SK-N-MC (cell line): ENCODE results near the gene ADARB1.

Experiments used
- EZH2 ChIP-seq: fragments of 200-600 bp; sonication (generic); IDR thresholded peaks from one replicate; pipeline ENCODE4 v1.6.1; 2017; ENCODE audit warnings: antibody characterized with exemption
- FOXP2 ChIP-seq: optimal IDR thresholded peaks from 2 replicates; pipeline ENCODE3; 2011; ENCODE audit warnings: mild to moderate bottlenecking, moderate library complexity; ENCODE audit not compliant: insufficient read depth; ENCODE audit errors: extremely low read length, control extremely low read depth
- POLR2AphosphoS5 ChIP-seq: IDR thresholded peaks from 2 replicates; pipeline ENCODE4 v1.6.1; 2012; ENCODE audit warnings: mild to moderate bottlenecking, low read depth, low read length, borderline replicate concordance

- no peak for TF ChIP-seq POLR2AphosphoS5
- TF ChIP-seq EZH2, result no peak
- no peak for TF ChIP-seq FOXP2
These were observed 115.6 kb downstream of the ADARB1 start for GRCh38 chr21:45190013-45190412.
